Islet of Langerhans (tissue), 1 donor: ENCODE measurements around the gene SULT1A4.
A peak's percentile ranks its signal among the peaks of the same experiment; 100 is the strongest.
"Not testable (repeated sequence)": the region's sequence is repeated elsewhere in the genome, so short reads cannot be mapped to it uniquely, and the experiment has no call there.

Source experiments
- FAIRE-seq: peaks from one replicate; lab custom pipeline; 2011; peaks lifted over from hg19 to GRCh38; lab: Jason Lieb, UNC

Gene SULT1A4

DNA sequence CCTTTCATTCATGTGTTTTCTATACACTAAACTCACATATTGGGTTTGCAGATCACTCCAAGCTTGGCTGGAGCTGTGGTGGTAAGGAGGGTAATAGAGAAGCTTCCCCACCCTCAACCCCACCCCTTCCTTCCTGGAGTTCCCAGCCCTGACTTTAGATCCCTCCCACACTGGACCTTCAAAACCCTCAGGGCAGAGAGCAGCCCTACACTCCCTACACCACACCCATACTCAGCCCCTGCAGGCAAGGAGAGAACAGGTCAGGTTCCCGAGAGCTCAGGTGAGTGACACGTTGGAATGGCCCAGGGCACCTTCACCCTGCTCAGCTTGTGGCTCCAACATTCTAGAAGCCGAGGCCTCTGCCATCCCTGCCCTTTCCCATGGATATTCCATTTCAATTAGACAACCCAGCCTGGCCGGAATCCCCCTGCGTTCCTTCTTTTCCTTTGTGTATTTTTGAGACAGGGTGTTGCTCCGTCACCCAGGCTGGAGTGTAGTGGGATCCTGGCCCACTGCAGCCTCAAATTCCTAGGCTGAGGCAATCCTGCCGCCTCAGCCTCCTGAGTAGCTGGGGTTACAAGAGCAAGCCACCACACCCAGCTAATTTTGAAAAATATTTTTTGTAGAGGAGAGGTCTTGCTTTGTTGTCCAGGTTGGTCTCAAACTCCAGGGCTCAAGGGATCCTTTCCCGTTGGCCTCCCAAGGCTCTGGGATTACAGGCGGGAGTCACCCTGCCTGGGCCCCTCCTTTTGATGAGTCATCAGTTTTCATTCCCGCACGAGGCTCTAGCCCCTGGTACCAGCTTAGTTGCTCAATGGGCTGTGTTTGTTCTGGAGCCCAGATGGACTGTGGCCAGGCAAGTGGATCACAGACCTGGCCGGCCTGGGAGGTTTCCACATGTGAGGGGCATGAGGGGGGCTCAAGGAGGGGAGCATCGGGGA, at the start of gene SULT1A4:
TSS of gene SULT1A4 (plus strand) at position 208 of the 941 bp plus-strand sequence. CDS start 1,473 bp downstream, outside the sequence.
- FAIRE-seq: not testable (repeated sequence)

DNA sequence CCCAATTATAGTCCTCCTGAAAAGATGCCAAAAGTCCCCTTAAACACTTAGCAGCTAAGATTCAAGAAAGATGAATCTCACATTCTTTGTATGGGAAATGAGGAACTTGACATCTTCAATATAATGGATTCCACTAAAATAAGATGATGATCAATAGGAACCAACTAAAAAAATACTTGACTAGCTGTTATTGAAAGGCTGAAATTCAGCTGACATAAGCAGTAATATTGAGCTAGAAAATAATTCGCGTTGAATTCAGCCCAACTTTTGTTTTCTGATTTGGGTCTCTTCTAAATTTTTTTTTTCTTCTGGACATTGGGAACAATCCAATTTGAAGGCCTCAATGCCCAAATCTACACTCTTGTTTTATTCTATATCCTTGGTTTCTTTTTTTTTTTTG, 36.1 kb upstream of the SULT1A4 start:
- FAIRE-seq: not testable (repeated sequence)

DNA sequence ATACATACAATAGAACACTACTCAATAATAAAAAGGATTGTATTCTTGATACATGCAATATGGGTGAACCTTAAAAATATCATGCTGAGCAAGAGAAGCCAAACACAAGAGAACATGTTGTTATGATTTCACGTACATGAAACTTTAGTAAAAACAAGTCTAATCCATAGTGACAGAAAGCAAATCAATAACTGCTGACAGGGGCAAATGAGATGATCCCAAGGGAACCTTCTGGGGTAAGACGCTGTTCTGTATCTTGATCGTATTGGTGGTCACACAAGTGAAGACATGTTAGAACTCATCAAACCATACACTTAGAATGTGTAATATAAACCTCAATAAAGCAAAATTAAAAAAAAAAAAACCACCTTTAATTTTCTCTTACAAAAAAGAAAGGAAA, 34.3 kb upstream of the SULT1A4 start:
- not testable (repeated sequence) for FAIRE-seq

DNA sequence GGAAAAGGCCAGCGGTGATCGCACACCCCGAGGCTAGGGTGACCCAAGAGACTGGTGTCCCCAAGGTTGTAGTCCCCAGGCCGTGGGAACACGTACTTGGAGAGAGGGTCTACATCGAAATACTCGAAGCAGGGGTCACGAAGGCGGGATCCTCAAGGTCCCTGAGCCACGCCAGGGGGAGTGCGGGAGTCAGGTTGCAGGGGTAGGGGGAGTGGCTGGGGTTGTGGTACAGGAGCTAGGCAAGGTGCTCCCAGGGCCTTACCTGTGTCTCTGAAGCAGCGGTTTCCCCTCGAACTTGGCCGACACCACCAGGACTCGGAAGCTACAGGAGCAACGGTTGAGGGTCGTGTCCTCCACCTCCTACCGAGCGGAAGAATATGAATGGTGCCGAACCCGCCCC, 6.0 kb upstream of the SULT1A4 start:
- not testable (repeated sequence) for FAIRE-seq

DNA sequence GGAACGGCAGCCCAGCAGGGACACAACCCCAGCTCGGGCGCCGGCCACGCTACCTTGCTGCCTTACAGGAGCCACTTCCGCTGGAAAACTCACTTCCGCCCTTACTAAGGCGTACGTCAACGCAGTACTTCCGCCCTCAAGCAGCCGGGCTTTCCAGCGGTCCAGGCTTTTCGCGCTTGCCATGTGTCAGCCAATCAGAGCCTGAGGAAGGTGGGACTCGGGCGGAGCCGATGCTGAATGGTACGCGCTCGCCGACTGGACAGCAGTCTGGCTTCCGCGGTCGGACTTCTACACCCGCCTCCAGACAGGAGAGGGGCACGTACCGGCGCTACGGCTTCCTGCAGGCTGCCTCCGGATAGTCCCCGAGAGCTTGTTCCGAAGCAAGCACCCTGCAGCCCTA, 5.4 kb upstream of the SULT1A4 start, which contains the start of the genes BOLA2 and SLX1B:
TSS of gene BOLA2 (minus strand) at position 83 of the 400 bp plus-strand sequence. CDS start 98 bp downstream, outside the sequence.
TSS of gene SLX1B (plus strand) at position 265 of the 400 bp plus-strand sequence.
- FAIRE-seq: peak; percentile 89

DNA sequence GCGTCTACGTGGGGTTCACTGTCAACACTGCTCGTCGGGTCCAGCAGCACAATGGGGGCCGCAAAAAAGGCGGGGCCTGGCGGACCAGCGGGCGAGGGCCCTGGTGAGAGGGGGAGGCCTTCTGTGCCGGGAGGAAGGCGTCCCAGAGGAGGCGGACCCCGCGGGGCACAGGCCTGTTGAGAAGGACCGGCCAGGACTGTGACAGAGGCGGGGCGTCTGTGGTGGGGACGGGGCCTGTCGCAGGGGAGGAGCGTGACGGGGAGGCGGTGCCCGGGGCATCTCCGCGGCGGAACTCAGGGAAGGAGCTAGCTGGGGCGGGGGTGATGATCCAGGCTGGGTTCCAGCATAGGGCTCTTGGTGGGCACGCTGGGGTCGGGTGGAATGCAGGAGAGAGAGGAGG, 4.9 kb upstream of the SULT1A4 start:
- not testable (repeated sequence) for FAIRE-seq

DNA sequence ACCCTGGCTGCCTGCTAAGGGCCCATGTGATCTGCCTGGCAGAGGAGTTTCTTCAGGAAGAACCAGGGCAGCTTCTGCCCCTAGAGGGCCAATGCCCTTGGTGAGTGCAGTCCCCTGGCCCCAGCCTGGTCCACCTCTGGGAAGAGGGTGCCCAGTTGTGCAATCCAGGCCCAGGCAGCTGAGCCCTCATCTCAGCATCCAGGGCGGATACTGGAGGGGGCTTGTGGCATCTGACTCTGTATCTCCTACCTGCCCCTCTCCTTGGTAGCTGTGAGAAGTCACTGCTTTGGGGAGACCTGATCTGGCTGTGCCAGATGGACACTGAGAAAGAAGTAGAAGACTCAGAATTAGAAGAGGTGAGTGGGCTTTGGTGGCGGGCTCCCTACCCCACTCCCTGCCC, 2.1 kb upstream of the SULT1A4 start:
- not testable (repeated sequence) for FAIRE-seq

DNA sequence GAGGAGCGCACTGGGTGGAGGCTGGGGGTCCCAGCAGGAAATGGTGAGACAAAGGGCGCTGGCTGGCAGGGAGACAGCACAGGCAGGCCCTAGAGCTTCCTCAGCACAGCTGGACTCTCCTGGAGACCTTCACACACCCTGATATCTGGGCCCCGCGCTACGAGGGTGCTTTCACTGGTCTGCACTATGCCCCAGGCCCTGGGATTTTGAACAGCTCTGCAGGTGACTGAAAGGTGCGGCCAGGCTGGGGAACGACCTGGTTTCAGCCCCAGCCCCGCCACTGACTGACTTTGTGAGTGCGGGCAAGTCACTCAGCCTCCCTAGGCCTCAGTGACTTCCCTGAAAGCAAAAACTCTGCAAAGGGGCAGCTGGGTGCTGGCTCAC, 926 bp downstream of the SULT1A4 start:
- not testable (repeated sequence) for FAIRE-seq

DNA sequence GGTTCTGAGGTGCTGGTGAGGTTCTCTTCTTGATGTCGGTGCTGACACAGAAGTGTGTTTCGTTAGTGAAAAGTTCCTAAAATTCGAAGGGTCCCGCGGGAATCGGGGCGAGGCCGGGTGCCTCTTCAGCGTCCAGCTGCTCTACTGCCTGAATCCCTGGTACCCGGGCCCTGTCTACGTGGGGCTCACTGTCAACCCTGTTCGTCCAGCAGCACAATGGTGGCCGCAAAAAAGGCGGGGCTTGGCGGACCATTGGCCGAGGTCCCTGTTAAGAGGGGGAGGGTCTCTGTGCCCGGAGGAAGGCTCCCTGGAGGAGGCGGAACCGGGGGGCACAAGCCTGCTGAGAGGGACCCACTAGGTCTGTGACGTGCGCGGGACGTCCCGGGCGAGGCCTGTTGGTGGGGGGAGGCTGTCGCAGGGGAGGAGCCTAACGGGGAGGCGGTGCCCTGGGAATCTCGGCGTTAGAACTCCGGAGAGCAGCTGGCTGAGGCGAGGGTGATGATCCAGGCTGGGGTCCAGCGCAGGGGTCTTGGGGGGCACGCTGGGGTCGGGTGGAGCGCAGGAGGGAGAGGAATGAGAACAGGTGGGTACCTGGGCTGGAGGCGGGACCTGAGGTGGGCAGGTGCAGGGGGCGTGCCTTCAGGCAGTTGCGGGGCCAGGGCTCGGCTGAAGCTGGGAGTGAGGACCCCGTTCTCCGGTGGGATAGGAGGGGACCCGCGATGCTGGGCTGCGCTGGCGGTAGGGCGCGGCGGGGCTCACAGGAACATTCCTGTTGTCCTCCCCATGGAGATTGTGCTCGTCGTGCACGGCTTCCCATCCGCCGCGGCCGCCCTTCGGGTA, 6.5 kb downstream of the SULT1A4 start:
- FAIRE-seq: not testable (repeated sequence)

DNA sequence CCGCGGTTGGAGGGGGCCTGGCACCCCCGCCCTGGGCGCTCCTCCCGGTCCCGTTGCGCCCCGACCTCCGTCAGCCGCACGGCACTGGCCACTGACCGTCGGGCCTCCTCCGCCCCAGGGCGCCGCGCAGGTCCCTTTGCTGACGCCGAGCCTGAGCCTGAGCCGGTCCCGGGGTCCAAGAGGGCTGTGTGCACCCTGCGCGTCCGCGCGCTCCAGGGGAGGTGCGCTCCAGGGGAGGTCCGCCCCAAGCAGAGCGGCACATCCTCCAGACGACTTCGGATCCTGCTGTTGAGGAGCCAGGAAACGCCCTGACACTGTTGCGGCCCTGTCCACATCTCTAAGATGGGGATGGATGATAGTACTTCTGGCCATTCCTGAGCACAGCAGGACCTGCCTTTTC, 7.2 kb downstream of the SULT1A4 start:
- not testable (repeated sequence) for FAIRE-seq

DNA sequence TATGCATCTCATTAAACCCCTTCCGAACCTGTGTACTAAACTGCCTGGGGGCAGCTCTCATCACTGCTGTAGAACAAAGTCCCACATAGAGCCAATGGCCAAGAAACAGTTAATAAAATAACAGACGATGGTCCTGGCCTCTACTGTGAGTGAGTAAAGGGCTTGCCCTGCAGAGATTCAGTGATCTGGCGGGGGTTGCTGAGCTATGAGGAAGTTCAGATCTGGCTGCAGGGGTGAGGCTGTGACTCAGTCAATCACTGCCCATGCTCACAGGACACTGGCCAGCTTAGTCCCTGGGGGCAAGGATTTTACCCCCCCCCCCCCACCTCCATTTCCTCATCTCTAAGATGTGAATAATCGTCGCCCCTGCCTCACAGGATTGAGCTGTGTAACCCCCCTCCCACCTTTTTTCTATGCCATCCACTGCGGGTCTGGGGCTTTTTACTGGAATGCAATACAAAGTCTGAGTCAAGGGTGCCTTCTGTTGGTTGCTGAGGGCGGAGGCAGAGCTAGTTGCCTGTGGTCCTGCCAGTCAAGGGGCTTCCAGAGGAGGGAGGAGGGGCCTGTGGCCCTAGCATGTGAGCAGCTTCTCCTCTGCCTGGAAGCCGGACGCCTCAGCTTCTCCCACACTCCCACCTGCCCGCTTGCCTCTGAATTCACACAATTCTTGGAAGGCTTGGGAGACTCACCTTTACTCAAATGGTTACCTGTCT, 8.1 kb downstream of the SULT1A4 start:
- not testable (repeated sequence) for FAIRE-seq

DNA sequence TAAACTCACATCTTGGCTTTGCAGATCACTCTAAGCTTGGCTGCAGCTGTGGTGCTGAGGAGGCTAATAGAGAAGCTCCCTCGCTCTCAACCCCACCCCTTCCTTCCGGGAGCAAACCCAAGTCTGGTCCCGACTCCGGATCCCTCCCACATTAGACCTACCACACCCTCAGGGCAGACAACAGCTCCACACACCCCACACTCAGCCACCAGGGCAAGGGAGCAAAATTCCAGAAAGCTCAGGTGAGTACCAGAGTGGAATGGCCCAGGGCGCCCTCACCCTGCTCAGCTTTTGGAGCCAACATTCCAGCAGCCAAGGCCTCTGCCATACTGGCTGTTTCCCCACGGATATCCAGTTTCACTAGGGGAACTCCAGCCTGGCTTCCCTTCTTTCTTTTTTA, 9.9 kb downstream of the SULT1A4 start:
- not testable (repeated sequence) for FAIRE-seq

DNA sequence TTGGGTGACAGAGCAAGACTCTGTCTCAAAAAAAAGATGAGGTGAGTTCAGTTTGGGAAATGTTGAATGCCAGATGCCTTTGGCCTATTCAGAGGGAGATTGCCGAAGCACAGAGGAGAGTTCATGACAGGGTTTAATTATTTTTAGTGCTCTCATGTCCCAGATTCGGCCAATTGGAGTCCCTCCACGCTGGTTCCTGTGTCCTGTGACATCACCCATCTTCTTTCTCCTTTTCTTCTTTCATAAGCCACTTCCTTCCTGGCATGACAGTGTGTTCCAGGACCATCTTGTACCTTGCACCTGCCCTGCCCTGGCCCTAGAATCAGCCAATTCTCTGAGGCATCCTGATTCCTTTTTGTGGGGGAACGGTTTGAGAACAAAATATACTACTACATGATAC, 12.4 kb downstream of the SULT1A4 start:
- FAIRE-seq: not testable (repeated sequence)

DNA sequence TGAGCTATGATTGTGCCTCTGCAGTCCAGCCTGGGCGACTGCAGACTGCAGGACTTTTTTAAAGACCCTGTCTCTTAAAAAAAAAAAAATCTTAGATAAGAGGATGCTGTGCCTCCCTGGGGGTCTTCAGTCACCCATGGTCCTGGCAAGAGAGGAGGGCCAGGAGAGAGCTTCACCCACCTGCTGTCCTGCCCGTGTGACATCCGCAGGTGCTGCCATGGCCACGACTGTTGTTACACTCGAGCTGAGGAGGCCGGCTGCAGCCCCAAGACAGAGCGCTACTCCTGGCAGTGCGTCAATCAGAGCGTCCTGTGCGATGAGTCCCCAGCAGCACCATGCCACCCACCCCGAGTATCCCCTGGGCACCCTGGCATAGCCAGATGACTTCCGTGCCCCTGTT, 22.6 kb downstream of the SULT1A4 start:
- not testable (repeated sequence) for FAIRE-seq

DNA sequence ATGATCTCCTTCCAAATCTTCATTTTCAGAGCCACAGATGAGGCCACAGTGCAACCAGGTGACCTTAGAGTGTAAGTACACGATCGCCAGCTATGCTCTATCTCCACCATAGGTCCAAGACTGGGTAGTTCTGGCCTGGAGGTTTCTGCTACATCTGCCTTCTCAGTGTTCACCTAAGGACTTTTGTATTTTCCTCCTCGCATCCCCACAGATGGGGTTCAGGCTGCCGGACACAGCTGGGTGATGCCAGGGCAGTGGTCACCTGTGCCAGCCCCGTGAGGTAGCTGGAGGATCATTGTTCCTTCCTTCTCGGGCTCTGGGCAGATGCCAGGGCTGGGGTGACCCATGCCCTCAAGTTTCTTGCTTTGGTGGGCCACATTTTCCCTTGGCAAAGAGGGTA, 46.6 kb downstream of the SULT1A4 start, which contains the start of gene NPIPB12:
TSS of gene NPIPB12 (minus strand) at position 101 of the 400 bp plus-strand sequence.
- not testable (repeated sequence) for FAIRE-seq
